Neural progenitor cell (in vitro differentiated cells): ENCODE measurements around the gene LRIT1.

Experiments
- EZH2 ChIP-seq: fragments of 200-600 bp; sonication (generic); IDR thresholded peaks from 2 replicates; pipeline ENCODE4 v1.6.1; 2017; ENCODE audit warnings: antibody characterized with exemption, mild to moderate bottlenecking, moderate library complexity
- EZH2phosphoT487 ChIP-seq: fragments of 200-600 bp; sonication (generic); IDR thresholded peaks from 2 replicates; pipeline ENCODE4 v1.6.1; 2017; ENCODE audit warnings: antibody characterized with exemption
- TF ChIP-seq, protein P1 (sequence below): fragments of 200-600 bp; sonication (generic); IDR thresholded peaks from 2 replicates; pipeline ENCODE4 v1.5.1; 2017; ENCODE audit warnings: antibody characterized with exemption, mild to moderate bottlenecking

GRCh38 chr10:84258034-84258695, 16.8 kb upstream of the LRIT1 start:
- TF ChIP-seq, protein P1, sequence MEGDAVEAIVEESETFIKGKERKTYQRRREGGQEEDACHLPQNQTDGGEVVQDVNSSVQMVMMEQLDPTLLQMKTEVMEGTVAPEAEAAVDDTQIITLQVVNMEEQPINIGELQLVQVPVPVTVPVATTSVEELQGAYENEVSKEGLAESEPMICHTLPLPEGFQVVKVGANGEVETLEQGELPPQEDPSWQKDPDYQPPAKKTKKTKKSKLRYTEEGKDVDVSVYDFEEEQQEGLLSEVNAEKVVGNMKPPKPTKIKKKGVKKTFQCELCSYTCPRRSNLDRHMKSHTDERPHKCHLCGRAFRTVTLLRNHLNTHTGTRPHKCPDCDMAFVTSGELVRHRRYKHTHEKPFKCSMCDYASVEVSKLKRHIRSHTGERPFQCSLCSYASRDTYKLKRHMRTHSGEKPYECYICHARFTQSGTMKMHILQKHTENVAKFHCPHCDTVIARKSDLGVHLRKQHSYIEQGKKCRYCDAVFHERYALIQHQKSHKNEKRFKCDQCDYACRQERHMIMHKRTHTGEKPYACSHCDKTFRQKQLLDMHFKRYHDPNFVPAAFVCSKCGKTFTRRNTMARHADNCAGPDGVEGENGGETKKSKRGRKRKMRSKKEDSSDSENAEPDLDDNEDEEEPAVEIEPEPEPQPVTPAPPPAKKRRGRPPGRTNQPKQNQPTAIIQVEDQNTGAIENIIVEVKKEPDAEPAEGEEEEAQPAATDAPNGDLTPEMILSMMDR, result no peak
- no peak for TF ChIP-seq EZH2
- no peak for TF ChIP-seq EZH2phosphoT487
